GM19397 (cell line): ENCODE data around the gene DSCAM.

Experiments
- ATAC-seq: cut with Tn5 transposase; IDR thresholded peaks from one replicate; pipeline ENCODE4 v1.9.1; 2021; ENCODE audit warnings: mild to moderate bottlenecking, moderate library complexity; ENCODE audit not compliant: unreplicated experiment

The DSCAM gene

GRCh38 chr21:39965026-39965425 lies 881.9 kb downstream of the DSCAM start:
- no peak for ATAC-seq

DNA sequence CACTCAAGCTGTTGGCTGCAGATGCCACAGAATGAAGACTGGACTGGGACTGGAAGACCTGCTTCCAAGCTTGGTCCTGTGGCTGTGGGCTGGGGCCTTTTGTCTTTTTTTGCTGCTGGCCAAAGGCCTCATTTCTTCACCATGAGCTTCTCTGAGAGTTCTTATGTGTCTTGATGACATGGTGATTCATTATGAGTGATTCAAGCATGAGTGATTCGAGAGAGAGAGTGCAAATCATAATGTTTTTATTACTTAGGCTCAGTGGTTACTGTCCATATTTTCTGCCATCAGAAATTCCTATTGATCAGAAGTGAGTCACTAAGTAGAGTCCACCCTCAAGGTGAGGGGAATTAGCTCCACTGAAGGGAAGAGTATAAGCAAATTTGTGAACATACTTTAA lies 885.7 kb downstream of the DSCAM start:
- no peak for ATAC-seq
